Naive thymus-derived CD4-positive, alpha-beta T cell (primary cell): ENCODE results near the gene TNRC6C. TPM values are rescaled to one million over a fixed set of nuclear protein-coding genes. Genes with fewer than 3 reads are reported as not detected.

Experiments used
- ATAC-seq: fragments of 150-1000 bp; cut with Tn5 transposase; 2 replicates; pipeline ENCODE4 v1.10.0; 2021; ENCODE audit warnings: mild to moderate bottlenecking, moderate library complexity
- CTCF ChIA-PET: fragments of 350-600 bp; sonication (Branson Sonifier 250); formaldehyde crosslinking; loops from one replicate; lab custom pipeline; 2021; ENCODE audit warnings: antibody characterized with exemption; lab: Charles Lee
- POLR2A ChIA-PET: fragments of 350-600 bp; sonication (Branson Sonifier 250); formaldehyde crosslinking; loops from one replicate; lab custom pipeline; 2021; ENCODE audit warnings: antibody characterized with exemption, inconsistent platforms; lab: Charles Lee
- DNase-seq, 9 donors: peaks; one replicate each; pipeline versions ENCODE4 v3.0.0 to v3.0.0-alpha.2; 2020 to 2022; ENCODE audit warnings: mixed read lengths in 1 of 9
- H3K27ac ChIP-seq: one replicate; pipeline ENCODE4 v1.7.0; 2013; ENCODE audit warnings: mild to moderate bottlenecking, low read depth, low read length, moderate library complexity
- H3K27me3 ChIP-seq, 2 donors: one replicate each; pipeline ENCODE4 v1.7.0; 2013; ENCODE audit warnings: low read length in 2 of 2, mild to moderate bottlenecking in 2 of 2, moderate library complexity in 2 of 2; ENCODE audit not compliant: control insufficient read depth in 2 of 2, insufficient read depth in 2 of 2
- H3K36me3 ChIP-seq, 3 experiments: 1 replicate in 2 of 3; 2 replicates in 1 of 3; pipeline ENCODE4 v1.7.0; 2013; ENCODE audit warnings: low read length in 3 of 3, mild to moderate bottlenecking in 3 of 3, moderate library complexity in 1 of 3; ENCODE audit not compliant: insufficient read depth in 3 of 3, control insufficient read depth in 2 of 3
- H3K4me1 ChIP-seq, 2 donors: one replicate each; pipeline ENCODE4 v1.7.0; 2013; ENCODE audit warnings: low read length in 2 of 2, mild to moderate bottlenecking in 2 of 2, moderate library complexity in 1 of 2; ENCODE audit not compliant: control insufficient read depth in 2 of 2, insufficient read depth in 2 of 2
- H3K4me3 ChIP-seq: 2 replicates; pipeline ENCODE4 v1.7.0; 2013; ENCODE audit warnings: mild to moderate bottlenecking, low read length
- H3K9me3 ChIP-seq, 3 experiments: 1 replicate in 2 of 3; 2 replicates in 1 of 3; pipeline ENCODE4 v1.7.0; 2013; ENCODE audit warnings: low read length in 3 of 3; ENCODE audit not compliant: control insufficient read depth in 2 of 3
- H3K27ac Mint-ChIP-seq, 9 donors: one replicate each; pipeline ENCODE4 v1.8.0; 2020 to 2022; ENCODE audit warnings: mixed read lengths in 9 of 9, mild to moderate bottlenecking in 8 of 9, moderate library complexity in 5 of 9, inconsistent platforms in 2 of 9
- H3K27me3 Mint-ChIP-seq, 5 donors: one replicate each; pipeline ENCODE4 v1.8.0; 2021 to 2022; ENCODE audit warnings: mixed read lengths in 5 of 5, mild to moderate bottlenecking in 1 of 5
- H3K36me3 Mint-ChIP-seq, 5 donors: one replicate each; pipeline ENCODE4 v1.8.0; 2020 to 2022; ENCODE audit warnings: mixed read lengths in 5 of 5, mild to moderate bottlenecking in 3 of 5, inconsistent platforms in 1 of 5
- H3K4me1 Mint-ChIP-seq, 7 donors: one replicate each; pipeline ENCODE4 v1.8.0; 2020 to 2022; ENCODE audit warnings: mixed read lengths in 7 of 7, mild to moderate bottlenecking in 3 of 7, inconsistent platforms in 1 of 7
- H3K4me3 Mint-ChIP-seq, 10 donors: one replicate each; pipeline ENCODE4 v1.8.0; 2020 to 2022; ENCODE audit warnings: mild to moderate bottlenecking in 10 of 10, mixed read lengths in 10 of 10, moderate library complexity in 6 of 10, inconsistent platforms in 2 of 10
- H3K9me3 Mint-ChIP-seq, 11 donors: one replicate each; pipeline ENCODE4 v1.8.0; 2020 to 2022; ENCODE audit warnings: mixed read lengths in 11 of 11, mild to moderate bottlenecking in 4 of 11, inconsistent platforms in 1 of 11, moderate library complexity in 1 of 11
- intact Hi-C, 2 donors: fragments of 100-400 bp; cut with micrococcal nuclease; formaldehyde crosslinking; loops; one replicate each; pipeline ENCODE4 v1.15.1; 2023
- polyA plus RNA-seq, 2 donors: library from polyadenylated mRNA; unstranded; fragments of 300-500 nt; fragmentation: Illumina TruSeq; gene quantifications; one replicate each; pipeline ENCODE4 v1.2.3, GENCODE V29; 2021
- total RNA-seq, 6 experiments: library from RNA in 5 of 6; stranded (reverse) in 5 of 6; gene quantifications; 1 replicate in 5 of 6; 2 replicates in 1 of 6; pipeline ENCODE4 v1.2.3 and lab custom pipeline; 2021 to 2026

The TNRC6C gene
- total and polyA plus RNA-seq, 7 experiments from 2014 or later: 7.4 to 133 (median 73.4) TPM

GRCh38 chr17:77951123-77951522 lies 7.4 kb upstream of the TNRC6C start:
- H3K4me1 Mint-ChIP-seq: peaks cover 0 to 11% (median 8%) of the 10 kb centered on the region in 7 donors
- no peak overlapping the region for H3K27ac Mint-ChIP-seq
- H3K4me3 Mint-ChIP-seq: no peak overlapping the region
- Histone ChIP-seq H3K36me3 (no peaks in the 10 kb centered on the region), H3K4me1 (no peaks in the 10 kb centered on the region), H3K9me3 (no peaks in the 10 kb centered on the region), H3K27ac (no peak overlapping the region), H3K27me3 (no peaks in the 10 kb centered on the region), H3K4me3 (no peak overlapping the region)
- peaks cover 0 to 9% (median 3%) of the 10 kb centered on the region in 11 donors for H3K9me3 Mint-ChIP-seq
- intact Hi-C loops: loop anchor here in 1 of 2 donors (10.0 kb wide), 1 partner anchor 1876 kb away; the partner anchor contains the start of genes GALR2, SRP68 and ZACN
- CTCF ChIA-PET: interaction anchor here (1.4 kb wide), 1 partner anchor 62 kb away, joined by 3 read pairs; no protein-coding TSS in a partner anchor
- H3K27me3 Mint-ChIP-seq: peaks cover 0 to 74% (median 9%) of the 10 kb centered on the region in 5 donors
- POLR2A ChIA-PET: interaction anchor here (0.8 kb wide), 1 partner anchor 409 kb away, joined by 8 read pairs; no protein-coding TSS in a partner anchor
- DNase-seq: no peak
- ATAC-seq: no peak
- H3K36me3 Mint-ChIP-seq: peaks cover 0 to 4% (median 0%) of the 10 kb centered on the region in 5 donors

DNA sequence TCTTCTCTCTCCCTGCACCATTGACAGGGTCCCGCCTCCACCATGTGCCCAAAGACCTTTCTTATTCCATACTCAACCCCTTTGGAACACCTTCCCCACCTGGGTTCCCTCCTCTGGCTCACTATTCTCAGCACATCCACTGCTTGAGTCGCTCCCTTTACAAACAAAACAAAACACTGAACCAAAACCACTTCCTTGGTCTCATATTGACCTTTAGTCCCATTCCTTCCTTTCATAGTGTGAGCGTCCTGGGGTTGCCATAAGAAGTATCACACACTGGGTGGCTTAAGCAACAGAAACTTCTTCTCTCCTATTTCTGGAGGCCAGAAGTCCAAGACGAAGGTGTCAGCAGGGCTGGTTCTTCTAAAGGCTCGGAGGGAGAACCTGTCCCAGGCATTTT lies 6.1 kb upstream of the TNRC6C start:
- H3K27ac ChIP-seq: no peak overlapping the region
- peaks cover 0 to 4% of the 10 kb centered on the region in 2 donors for H3K4me1 ChIP-seq
- no peak overlapping the region for H3K4me3 Mint-ChIP-seq
- peaks cover 0 to 80% (median 5%) of the 10 kb centered on the region in 5 donors for H3K27me3 Mint-ChIP-seq
- H3K4me3 ChIP-seq: no peak overlapping the region
- H3K36me3 Mint-ChIP-seq: peaks cover 0 to 1% (median 0%) of the 10 kb centered on the region in 5 donors
- POLR2A ChIA-PET: no interaction called here
- no peak overlapping the region for H3K27ac Mint-ChIP-seq
- H3K36me3 ChIP-seq: no peaks in the 10 kb centered on the region
- ATAC-seq: no peak
- peaks cover 5 to 16% (median 11%) of the 10 kb centered on the region in 7 donors for H3K4me1 Mint-ChIP-seq
- peaks cover 0 to 9% (median 2%) of the 10 kb centered on the region in 11 donors for H3K9me3 Mint-ChIP-seq
- H3K27me3 ChIP-seq: no peaks in the 10 kb centered on the region
- intact Hi-C loops: loop anchor here in 1 of 2 donors (10.0 kb wide), 1 partner anchor 1878 kb away; the partner anchor contains the start of genes GALR2, SRP68 and ZACN
- DNase-seq: no peak
- no peaks in the 10 kb centered on the region for H3K9me3 ChIP-seq
- CTCF ChIA-PET: no interaction called here

DNA sequence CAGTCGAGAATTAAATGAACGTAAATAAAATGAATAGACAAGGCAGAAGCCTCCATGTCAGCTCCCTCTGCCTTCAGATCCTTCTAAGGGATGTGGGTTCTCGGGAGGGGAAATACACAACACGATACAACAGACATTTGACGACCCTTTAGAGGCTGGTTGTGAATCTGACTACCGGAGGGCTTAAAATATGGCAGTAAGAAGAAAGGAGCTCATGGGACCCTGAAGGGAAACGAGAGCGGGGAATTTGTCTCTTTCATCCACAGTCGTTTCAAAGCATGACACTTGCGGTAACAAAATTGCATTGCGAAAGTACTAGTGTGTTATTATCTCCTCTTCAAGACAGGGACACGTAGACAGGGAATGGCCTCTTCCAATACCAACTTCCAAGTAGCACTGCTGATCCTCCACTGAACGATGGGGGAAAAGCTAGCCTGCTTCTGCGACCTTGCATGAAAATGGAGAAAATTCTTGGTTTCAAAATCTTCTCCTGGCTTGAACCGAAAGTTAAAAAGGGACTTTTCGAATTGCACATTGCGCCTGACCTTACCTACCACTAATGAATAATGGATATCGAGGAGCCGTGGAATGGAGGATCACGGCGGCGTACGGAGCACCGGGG lies 1.2 kb upstream of the TNRC6C start:
- peak in 4 of 9 donors; percentile 12 to 33 (median 30) for DNase-seq
- peak overlapping the region; percentile 92 to 100 (median 95) for H3K4me3 Mint-ChIP-seq
- ChIA-PET POLR2A (interaction anchor here (0.6 to 3.7 kb wide), 46 partner anchors 8 to 1232 kb away, joined by 3 to 141 read pairs (median 8); partner anchors contain the start of genes TMC6 and TMC8), CTCF (interaction anchor here (0.6 to 1.2 kb wide), 5 partner anchors 56 to 188 kb away, joined by 3 to 5 read pairs (median 5); no protein-coding TSS in a partner anchor)
- Histone ChIP-seq H3K4me3 (peak overlapping the region; percentile 79), H3K27ac (peak overlapping the region; percentile 82), H3K9me3 (no peaks in the 10 kb centered on the region), H3K27me3 (no peaks in the 10 kb centered on the region), H3K36me3 (peaks cover 0 to 3% (median 0%) of the 10 kb centered on the region in 3 experiments), H3K4me1 (peaks cover 18 to 27% of the 10 kb centered on the region in 2 donors)
- peaks cover 0 to 8% (median 0%) of the 10 kb centered on the region in 5 donors for H3K36me3 Mint-ChIP-seq
- intact Hi-C loops: loop anchor here (5.0 to 10.0 kb wide), 4 partner anchors 295 to 1883 kb away; partner anchors contain the start of genes GALR2 (in 1 of the 2), SRP68 (in 1 of the 2) and ZACN (in 1 of the 2)
- peaks cover 0 to 3% (median 0%) of the 10 kb centered on the region in 11 donors for H3K9me3 Mint-ChIP-seq
- H3K27me3 Mint-ChIP-seq: peaks cover 0 to 51% (median 0%) of the 10 kb centered on the region in 5 donors
- H3K4me1 Mint-ChIP-seq: peaks cover 22 to 36% (median 32%) of the 10 kb centered on the region in 7 donors
- no peak for ATAC-seq
- peak overlapping the region; percentile 82 to 98 (median 94) for H3K27ac Mint-ChIP-seq

GRCh38 chr17:77958716-77959125 lies 218 bp downstream of the TNRC6C start:
- Mint-ChIP-seq H3K36me3 (peaks cover 0 to 8% (median 0%) of the 10 kb centered on the region in 5 donors), H3K4me3 (peak overlapping the region in 8 of 10 donors; percentile 70 to 99 (median 84)), H3K27ac (peak overlapping the region in 3 of 9 donors; percentile 82 to 98 (median 95)), H3K9me3 (peaks cover 0 to 3% (median 0%) of the 10 kb centered on the region in 11 donors), H3K4me1 (peaks cover 32 to 50% (median 41%) of the 10 kb centered on the region in 7 donors), H3K27me3 (peaks cover 0 to 40% (median 0%) of the 10 kb centered on the region in 5 donors)
- CTCF ChIA-PET: interaction anchor here (0.6 to 1.2 kb wide), 5 partner anchors 31 to 187 kb away, joined by 3 to 5 read pairs (median 4); no protein-coding TSS in a partner anchor
- DNase-seq (no peak), ATAC-seq (no peak)
- peak overlapping the region; percentile 24 for H3K27ac ChIP-seq
- POLR2A ChIA-PET: interaction anchor here (0.6 to 3.7 kb wide), 104 partner anchors 10 to 1224 kb away, joined by 3 to 141 read pairs (median 5); partner anchors contain the start of genes TMC6 and TMC8
- no peak overlapping the region for H3K4me3 ChIP-seq
- no peaks in the 10 kb centered on the region for H3K9me3 ChIP-seq
- intact Hi-C loops: loop anchor here (1.0 to 10.0 kb wide), 16 partner anchors 70 to 1884 kb away; partner anchors contain the start of genes TMC8 (in 2 of the 2), GALR2 (in 1 of the 2), SRP68 (in 1 of the 2) and SRSF2 (in 1 of the 2)
- H3K36me3 ChIP-seq: peaks cover 0 to 3% (median 0%) of the 10 kb centered on the region in 3 experiments
- no peaks in the 10 kb centered on the region for H3K27me3 ChIP-seq
- H3K4me1 ChIP-seq: peaks cover 32 to 41% of the 10 kb centered on the region in 2 donors

GRCh38 chr17:77959126-77959925 lies 823 bp downstream of the TNRC6C start:
- DNase-seq (peak in 8 of 9 donors; percentile 23 to 55 (median 39)), ATAC-seq (no peak)
- Mint-ChIP-seq H3K27ac (peak overlapping the region; percentile 65 to 96 (median 94)), H3K4me3 (peak overlapping the region; percentile 89 to 98 (median 96)), H3K27me3 (peaks cover 0 to 35% (median 0%) of the 10 kb centered on the region in 5 donors), H3K9me3 (peaks cover 0 to 2% (median 0%) of the 10 kb centered on the region in 11 donors), H3K36me3 (peaks cover 0 to 8% (median 0%) of the 10 kb centered on the region in 5 donors), H3K4me1 (peaks cover 38 to 56% (median 47%) of the 10 kb centered on the region in 7 donors)
- H3K4me3 ChIP-seq: peak overlapping the region; percentile 59
- ChIA-PET POLR2A (interaction anchor here (0.6 to 3.7 kb wide), 31 partner anchors 11 to 1224 kb away, joined by 3 to 141 read pairs (median 5); partner anchors contain the start of genes TMC6 and TMC8), CTCF (interaction anchor here (1.2 to 1.6 kb wide), 2 partner anchors 54 to 71 kb away, joined by 4 read pairs; no protein-coding TSS in a partner anchor)
- H3K27ac ChIP-seq: peak overlapping the region; percentile 77
- no peaks in the 10 kb centered on the region for H3K27me3 ChIP-seq
- intact Hi-C loops: loop anchor here (2.0 to 10.0 kb wide), 8 partner anchors 293 to 1885 kb away; partner anchors contain the start of genes GALR2 (in 1 of the 2), SRP68 (in 1 of the 2), SRSF2 (in 1 of the 2) and USP36 (in 1 of the 2)
- peaks cover 0 to 3% (median 0%) of the 10 kb centered on the region in 3 experiments for H3K36me3 ChIP-seq
- no peaks in the 10 kb centered on the region for H3K9me3 ChIP-seq
- H3K4me1 ChIP-seq: peaks cover 38 to 47% of the 10 kb centered on the region in 2 donors
